ENCODE results near the gene UGT2B17. TPM values are rescaled to one million over a fixed set of nuclear protein-coding genes. Genes with fewer than 3 reads are reported as not detected.
"Not testable (repeated sequence)": the region's sequence is repeated elsewhere in the genome, so short reads cannot be mapped to it uniquely, and the experiment has no call there.

The UGT2B17 gene
- 1 to 10 TPM in 1 of 6 donors, under 1 TPM in 5; 0.19 to 1.1 (median 0.42) TPM for total RNA-seq
- under 1 TPM; 0.11 to 0.49 TPM for polyA plus RNA-seq

DNA sequence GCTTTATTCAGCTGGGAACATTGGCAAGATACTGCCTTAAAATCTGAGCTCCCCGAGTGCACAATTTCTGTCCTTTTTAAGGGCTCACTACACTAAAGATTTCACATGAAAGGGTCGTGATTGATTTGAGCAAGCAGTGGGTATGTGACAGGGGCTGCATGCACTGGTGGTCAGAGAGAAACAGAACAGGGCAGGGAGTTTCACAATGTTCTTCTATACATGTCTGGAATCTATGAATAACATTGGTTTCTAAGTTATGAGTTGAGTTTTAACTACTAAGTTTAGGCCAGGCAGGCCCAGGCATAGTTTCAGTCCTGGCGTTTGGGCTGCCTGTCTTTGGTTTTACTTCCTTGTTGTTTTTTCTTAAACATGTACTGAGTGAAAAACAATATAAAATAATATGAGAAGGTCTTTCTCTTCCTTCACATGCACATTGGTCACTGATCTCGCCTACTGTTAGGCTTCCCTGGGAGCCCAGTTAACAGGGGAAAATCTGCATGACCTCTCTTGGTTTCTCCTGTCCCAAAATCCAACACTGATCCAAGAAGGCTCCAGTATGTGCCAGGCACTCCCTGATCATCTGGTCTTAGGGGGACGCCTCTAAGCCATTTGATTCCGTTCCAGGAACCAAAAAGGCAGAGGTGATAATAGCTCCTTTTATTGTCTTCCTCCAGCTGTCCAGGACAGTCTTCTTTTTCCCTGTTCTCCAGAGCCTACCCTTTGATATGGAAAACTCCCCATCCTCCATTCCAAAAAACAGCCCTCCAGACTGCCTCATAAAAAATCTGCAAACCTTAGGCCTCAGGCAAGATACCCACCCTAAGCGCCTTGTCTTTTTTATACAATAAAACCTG lies at the start of gene UGT2B17:
Gene UGT2B17, minus strand, starts transcription at position 51 of the 854 bp plus-strand sequence. CDS start 7,838 bp downstream, outside the sequence.
- Histone ChIP-seq H3K27ac (no peak within 1 kb of the TSS), H3K4me3 (no peak within 1 kb of the TSS), H3K27me3 (no peaks in the 10 kb centered on the region), H3K36me3 (no peaks in the 10 kb centered on the region), H3K4me1 (no peaks in the 10 kb centered on the region), H3K9me3 (no peaks in the 10 kb centered on the region)
- ATAC-seq (no peak), DNase-seq (no peak), FAIRE-seq (no peak)
- TF ChIP-seq, protein P1, sequence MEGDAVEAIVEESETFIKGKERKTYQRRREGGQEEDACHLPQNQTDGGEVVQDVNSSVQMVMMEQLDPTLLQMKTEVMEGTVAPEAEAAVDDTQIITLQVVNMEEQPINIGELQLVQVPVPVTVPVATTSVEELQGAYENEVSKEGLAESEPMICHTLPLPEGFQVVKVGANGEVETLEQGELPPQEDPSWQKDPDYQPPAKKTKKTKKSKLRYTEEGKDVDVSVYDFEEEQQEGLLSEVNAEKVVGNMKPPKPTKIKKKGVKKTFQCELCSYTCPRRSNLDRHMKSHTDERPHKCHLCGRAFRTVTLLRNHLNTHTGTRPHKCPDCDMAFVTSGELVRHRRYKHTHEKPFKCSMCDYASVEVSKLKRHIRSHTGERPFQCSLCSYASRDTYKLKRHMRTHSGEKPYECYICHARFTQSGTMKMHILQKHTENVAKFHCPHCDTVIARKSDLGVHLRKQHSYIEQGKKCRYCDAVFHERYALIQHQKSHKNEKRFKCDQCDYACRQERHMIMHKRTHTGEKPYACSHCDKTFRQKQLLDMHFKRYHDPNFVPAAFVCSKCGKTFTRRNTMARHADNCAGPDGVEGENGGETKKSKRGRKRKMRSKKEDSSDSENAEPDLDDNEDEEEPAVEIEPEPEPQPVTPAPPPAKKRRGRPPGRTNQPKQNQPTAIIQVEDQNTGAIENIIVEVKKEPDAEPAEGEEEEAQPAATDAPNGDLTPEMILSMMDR (IDR thresholded peaks at IDR 0.05): no peak
- 84% methylated on average over 7 of the region's 7 CpGs; no CpG with 5 or more reads in 1 of the 2 donors for WGBS, 2 donors
- intact Hi-C loops (cut with DNase I): no loop called here

DNA sequence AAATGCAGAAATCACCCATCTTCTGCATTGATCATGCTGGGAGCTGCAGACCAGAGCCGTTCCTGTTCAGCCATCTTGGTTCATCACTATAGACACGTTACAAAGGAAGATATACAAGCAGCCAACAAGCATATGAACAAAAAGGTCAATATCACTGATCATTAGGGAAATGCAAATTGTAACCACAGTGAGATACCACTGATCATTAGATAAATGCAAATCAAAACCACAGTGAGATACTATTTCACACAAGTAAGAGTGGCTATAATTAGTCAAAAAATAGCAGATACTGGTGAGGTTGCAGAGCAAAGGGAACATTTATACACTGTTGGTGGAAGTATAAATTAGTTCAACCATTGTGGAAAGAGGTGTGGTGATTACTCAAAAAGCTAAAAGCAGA lies 46.6 kb upstream of the UGT2B17 start:
- DNase-seq; FAIRE-seq; H3K9me3 ChIP-seq; H3K27me3 ChIP-seq; H3K36me3 ChIP-seq; H3K4me3 ChIP-seq; intact Hi-C loops (cut with DNase I); H3K4me1 ChIP-seq; H3K27ac ChIP-seq; ATAC-seq: not testable (repeated sequence)
- 96% methylated on average over 2 of the region's 2 CpGs; no CpG with 5 or more reads in 1 of the 2 donors for WGBS, 2 donors

DNA sequence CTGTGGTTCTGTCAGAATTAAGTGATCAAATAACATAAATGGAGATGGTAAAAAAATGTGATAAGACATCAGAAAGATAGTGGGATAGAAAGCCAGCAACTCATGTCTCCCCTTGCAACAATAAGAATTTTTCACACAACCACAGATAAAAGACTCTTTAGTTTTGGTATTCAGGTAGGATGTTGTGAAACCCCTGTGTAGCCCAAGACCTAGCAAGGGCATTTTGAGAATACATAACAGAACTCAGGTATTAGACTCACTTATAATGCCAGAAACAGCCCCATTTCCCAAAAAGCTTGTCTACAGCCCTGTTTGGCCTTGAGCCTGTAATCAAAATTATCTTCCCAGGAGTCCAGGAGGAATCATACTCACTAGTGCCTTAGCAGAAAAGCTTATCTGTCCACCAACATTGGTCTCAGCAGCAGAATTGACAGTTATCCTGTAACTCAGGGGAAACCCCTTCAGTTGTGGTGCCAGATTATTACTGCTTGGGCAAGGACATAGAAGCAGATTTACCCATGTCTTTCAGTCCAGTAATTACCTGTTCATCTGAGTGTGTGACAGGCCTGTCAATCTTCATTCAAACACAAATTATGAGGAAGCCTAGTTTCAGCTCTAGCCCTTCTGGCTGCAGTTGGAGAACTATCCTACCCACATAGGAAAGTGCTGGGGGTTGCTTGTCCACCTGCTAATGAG lies 41.0 kb upstream of the UGT2B17 start:
- intact Hi-C loops (cut with DNase I): no loop called here
- FAIRE-seq: no peak

DNA sequence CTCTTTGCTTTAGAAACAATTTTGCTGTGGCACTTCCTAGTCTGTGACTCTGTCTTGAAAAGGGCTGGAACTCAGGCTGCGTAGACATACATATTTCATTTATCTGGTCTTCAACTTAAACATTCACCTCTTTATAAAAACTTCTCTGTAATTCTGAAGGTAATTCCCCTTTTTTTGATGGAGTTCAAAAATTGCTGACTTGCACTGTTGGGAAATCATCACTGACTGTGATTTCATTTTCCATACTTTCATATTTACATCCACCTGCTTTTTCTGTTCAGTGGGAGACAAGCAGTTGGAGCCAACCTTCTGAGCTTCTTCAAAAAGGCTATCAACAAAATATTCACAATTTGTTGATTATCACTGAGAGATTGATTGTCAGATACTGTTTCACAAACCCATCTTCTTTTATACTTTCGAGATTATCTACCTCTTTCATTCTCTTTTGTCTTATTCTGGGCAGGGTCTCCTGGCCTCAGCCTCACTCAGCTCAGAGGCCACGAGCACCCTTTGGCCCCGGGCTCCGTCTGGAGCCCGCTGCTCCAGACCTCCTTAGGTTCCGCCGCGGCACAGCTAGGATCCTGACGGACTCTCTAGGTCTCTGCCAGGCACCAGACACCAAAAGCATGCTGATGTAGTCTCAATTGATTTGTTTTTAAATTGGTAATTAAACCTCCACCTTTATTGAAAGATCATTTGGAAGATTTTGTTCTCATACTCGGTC lies 39.7 kb upstream of the UGT2B17 start:
- ATAC-seq (no peak), FAIRE-seq (no peak), DNase-seq (peak in 1 of 6 donors; percentile 24)
- no peak overlapping the region for H3K4me3 ChIP-seq
- TF ChIP-seq, protein P1 (IDR thresholded peaks at IDR 0.05): no peak
- no peaks in the 10 kb centered on the region for H3K27me3 ChIP-seq
- H3K4me1 ChIP-seq: no peaks in the 10 kb centered on the region
- no peaks in the 10 kb centered on the region for H3K36me3 ChIP-seq
- H3K27ac ChIP-seq: no peak overlapping the region
- WGBS, 2 donors: 95% methylated on average over 11 of the region's 11 CpGs; no CpG with 5 or more reads in 1 of the 2 donors
- no peaks in the 10 kb centered on the region for H3K9me3 ChIP-seq
- intact Hi-C loops (cut with DNase I): no loop called here

More for the DNA sequence above, 41.0 kb upstream of the UGT2B17 start:
- Histone ChIP-seq H3K27ac (no peak overlapping the region), H3K4me3 (no peak overlapping the region), H3K9me3 (no peaks in the 10 kb centered on the region), H3K36me3 (no peaks in the 10 kb centered on the region), H3K27me3 (no peaks in the 10 kb centered on the region), H3K4me1 (no peaks in the 10 kb centered on the region)
- ATAC-seq: no peak
- DNase-seq: no peak
- TF ChIP-seq, protein P1 (IDR thresholded peaks at IDR 0.05): no peak

DNA sequence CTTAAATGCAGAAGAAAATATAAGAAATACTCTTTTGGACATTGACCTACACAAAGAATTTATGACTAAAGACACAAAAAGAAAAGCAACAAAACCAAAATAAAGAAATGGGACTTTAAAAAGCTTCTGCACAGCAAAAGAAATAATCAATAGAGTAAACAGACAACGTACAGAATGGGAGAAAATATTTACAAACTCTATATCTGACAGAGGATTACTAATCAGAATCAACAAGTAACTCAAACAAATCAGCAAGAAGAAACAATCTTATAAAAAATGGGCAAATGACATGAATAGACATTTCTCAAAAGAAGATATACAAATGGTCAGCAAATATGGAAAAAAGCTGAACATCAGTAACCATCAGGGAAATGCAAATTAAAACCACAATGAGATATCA lies 37.6 kb upstream of the UGT2B17 start:
- H3K27me3 ChIP-seq: no peaks in the 10 kb centered on the region
- TF ChIP-seq, protein P1 (IDR thresholded peaks at IDR 0.05): no peak
- no peaks in the 10 kb centered on the region for H3K9me3 ChIP-seq
- H3K27ac ChIP-seq: no peak overlapping the region
- no peaks in the 10 kb centered on the region for H3K4me1 ChIP-seq
- DNase-seq (no peak), FAIRE-seq (no peak), ATAC-seq (no peak)
- H3K4me3 ChIP-seq: no peak overlapping the region
- no peaks in the 10 kb centered on the region for H3K36me3 ChIP-seq
- WGBS, 2 donors: 13% methylated on average over 1 of the region's 1 CpG; no CpG with 5 or more reads in 1 of the 2 donors
- intact Hi-C loops (cut with DNase I): no loop called here
